ENCODE data around the gene TMEM117.
A peak's percentile ranks its signal among the peaks of the same experiment; 100 is the strongest.
"Not testable (repeated sequence)": the region's sequence is repeated elsewhere in the genome, so short reads cannot be mapped to it uniquely, and the experiment has no call there.

Gene TMEM117

DNA sequence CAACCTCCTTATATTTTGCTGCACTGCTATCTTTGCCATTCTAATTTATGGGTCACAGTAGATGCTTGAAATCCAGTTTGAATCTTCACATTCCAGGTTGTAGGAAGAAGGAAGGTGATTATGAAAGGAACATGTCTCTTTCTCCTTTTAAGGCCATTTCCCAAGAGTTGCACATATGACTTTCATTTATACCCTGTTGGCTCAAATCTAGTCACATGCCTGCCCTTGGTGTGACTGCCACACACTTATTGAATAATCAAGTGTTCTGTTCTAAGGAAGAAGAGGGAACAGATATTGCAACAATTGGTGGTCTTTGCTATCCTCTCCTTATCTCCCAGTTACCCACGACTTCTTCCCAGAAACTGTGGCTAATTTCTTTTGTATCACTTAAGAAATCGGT lies 404.3 kb downstream of the TMEM117 start:
- H3K4me3 ChIP-seq (ENCODE audit: low read length), result no peak overlapping the region
- TF ChIP-seq CTCF (conservative IDR thresholded peaks at IDR 0.05; ENCODE audit: low read depth, low read length), result no peak
- DNase-seq (ENCODE audit: low read depth), result no peak

DNA sequence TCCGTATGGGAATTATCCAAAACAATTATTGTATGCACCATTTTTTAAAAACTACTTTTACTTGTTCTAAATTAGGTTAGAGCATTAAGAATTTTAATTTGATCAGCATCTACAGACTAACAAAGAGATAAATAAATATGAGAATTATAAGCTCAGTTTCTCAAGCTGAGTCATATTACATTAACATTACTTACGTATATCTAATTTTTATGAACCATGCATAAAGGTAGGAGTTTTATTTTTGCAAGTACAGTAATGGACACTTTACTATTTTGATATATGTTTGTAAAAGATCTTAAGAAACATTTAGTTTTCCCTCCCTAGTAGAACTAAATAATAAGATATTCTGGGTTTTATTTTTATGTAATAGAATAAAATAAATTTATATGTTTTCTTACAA lies 410.1 kb downstream of the TMEM117 start:
- no peak overlapping the region for H3K4me3 ChIP-seq (ENCODE audit: low read length)
- DNase-seq (ENCODE audit: low read depth), result no peak
- TF ChIP-seq CTCF (conservative IDR thresholded peaks at IDR 0.05; ENCODE audit: low read depth, low read length), result no peak

- H3K4me3 ChIP-seq (ENCODE audit: low read length), result no peak overlapping the region
- no peak for TF ChIP-seq CTCF (conservative IDR thresholded peaks at IDR 0.05; ENCODE audit: low read depth, low read length)
- peak; percentile 34 for DNase-seq (ENCODE audit: low read depth)
These were observed 410.7 kb downstream of the TMEM117 start for GRCh38 chr12:44246482-44247105.

GRCh38 chr12:44247588-44247987 lies 411.7 kb downstream of the TMEM117 start:
- no peak overlapping the region for H3K4me3 ChIP-seq (ENCODE audit: low read length)
- DNase-seq (ENCODE audit: low read depth), result no peak
- TF ChIP-seq CTCF (conservative IDR thresholded peaks at IDR 0.05; ENCODE audit: low read depth, low read length), result peak; percentile 25

DNA sequence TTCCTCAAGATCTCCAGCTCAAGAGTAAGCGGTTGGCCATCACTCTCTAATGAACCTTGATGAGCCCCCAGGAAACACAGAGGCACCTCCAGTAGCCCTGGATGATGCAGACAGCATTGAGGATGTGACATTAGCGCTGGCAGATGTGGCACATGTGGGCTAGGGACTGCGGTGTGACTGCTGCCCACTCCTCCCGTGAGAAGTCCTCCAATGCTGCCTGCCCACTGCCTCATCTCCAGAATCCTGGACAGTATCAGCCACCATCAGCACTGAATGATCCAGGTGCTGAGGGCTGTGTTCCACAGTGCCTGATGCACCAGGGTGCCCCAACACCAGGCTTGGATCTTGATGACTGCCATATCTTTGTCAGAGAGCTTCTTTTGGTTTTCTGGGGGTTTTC lies 412.6 kb downstream of the TMEM117 start:
- H3K4me3 ChIP-seq (ENCODE audit: low read length), result no peak overlapping the region
- DNase-seq (ENCODE audit: low read depth), result no peak
- TF ChIP-seq CTCF (conservative IDR thresholded peaks at IDR 0.05; ENCODE audit: low read depth, low read length), result no peak

GRCh38 chr12:44250440-44250839 lies 414.6 kb downstream of the TMEM117 start:
- DNase-seq (ENCODE audit: low read depth); H3K4me3 ChIP-seq (ENCODE audit: low read length): not testable (repeated sequence)

GRCh38 chr12:44253338-44253856 lies 417.5 kb downstream of the TMEM117 start:
- no peak for TF ChIP-seq CTCF (conservative IDR thresholded peaks at IDR 0.05; ENCODE audit: low read depth, low read length)

More at GRCh38 chr12:44253338-44253856, 417.5 kb downstream of the TMEM117 start:
- no peak for DNase-seq (ENCODE audit: low read depth)
- no peak overlapping the region for H3K4me3 ChIP-seq (ENCODE audit: low read length)
